IPS-18c (cell line): ENCODE measurements around the gene LRTM2.

ENCODE experiments used
- H3K4me3 ChIP-seq: 2 replicates; pipeline ENCODE4 v1.7.0; 2013; ENCODE audit warnings: low read depth, mild to moderate bottlenecking, low read length, moderate library complexity; ENCODE audit not compliant: insufficient read depth
- H3K9me3 ChIP-seq: one replicate; pipeline ENCODE4 v1.6.1; 2013; ENCODE audit warnings: mild to moderate bottlenecking, low read length, moderate library complexity; ENCODE audit not compliant: control insufficient read depth, insufficient read depth

Gene LRTM2

GRCh38 chr12:1844223-1844622, 23.9 kb downstream of the LRTM2 start:
- Histone ChIP-seq H3K9me3 (peaks cover 2% of the 10 kb centered on the region), H3K4me3 (no peak overlapping the region)

- Histone ChIP-seq H3K4me3 (no peak overlapping the region), H3K9me3 (peaks cover 2% of the 10 kb centered on the region)
Measured at GRCh38 chr12:1844661-1845409, 24.5 kb downstream of the LRTM2 start.

- no peak overlapping the region for H3K4me3 ChIP-seq
- H3K9me3 ChIP-seq = peaks cover 2% of the 10 kb centered on the region
Measured at GRCh38 chr12:1845427-1845826, 25.1 kb downstream of the LRTM2 start.

GRCh38 chr12:1845886-1846285, 25.5 kb downstream of the LRTM2 start:
- Histone ChIP-seq H3K9me3 (peaks cover 2% of the 10 kb centered on the region), H3K4me3 (no peak overlapping the region)

- Histone ChIP-seq H3K9me3 (peaks cover 2% of the 10 kb centered on the region), H3K4me3 (no peak overlapping the region)
Measured at GRCh38 chr12:1846421-1847405, 26.3 kb downstream of the LRTM2 start.

- H3K9me3 ChIP-seq = peaks cover 2% of the 10 kb centered on the region
- no peak overlapping the region for H3K4me3 ChIP-seq
Measured at GRCh38 chr12:1847411-1847810, 27.0 kb downstream of the LRTM2 start.

GRCh38 chr12:1848146-1848545, 27.8 kb downstream of the LRTM2 start:
- H3K4me3 ChIP-seq = no peak overlapping the region
- H3K9me3 ChIP-seq = peaks cover 2% of the 10 kb centered on the region

- Histone ChIP-seq H3K9me3 (peaks cover 2% of the 10 kb centered on the region), H3K4me3 (no peak overlapping the region)
Measured at GRCh38 chr12:1848745-1849144, 28.4 kb downstream of the LRTM2 start.

GRCh38 chr12:1851151-1851701, 30.9 kb downstream of the LRTM2 start:
- peaks cover 13% of the 10 kb centered on the region for H3K9me3 ChIP-seq
- no peak overlapping the region for H3K4me3 ChIP-seq

- Histone ChIP-seq H3K4me3 (no peak overlapping the region), H3K9me3 (peaks cover 18% of the 10 kb centered on the region)
Measured at GRCh38 chr12:1852076-1852475, 31.7 kb downstream of the LRTM2 start.

- H3K4me3 ChIP-seq = no peak overlapping the region
- H3K9me3 ChIP-seq = peaks cover 19% of the 10 kb centered on the region
Measured at GRCh38 chr12:1853716-1854115, 33.4 kb downstream of the LRTM2 start.

GRCh38 chr12:1855241-1855640, 34.9 kb downstream of the LRTM2 start:
- peaks cover 19% of the 10 kb centered on the region for H3K9me3 ChIP-seq
- H3K4me3 ChIP-seq = no peak overlapping the region

GRCh38 chr12:1857086-1857485, 36.7 kb downstream of the LRTM2 start:
- Histone ChIP-seq H3K4me3 (no peak overlapping the region), H3K9me3 (peaks cover 19% of the 10 kb centered on the region)

GRCh38 chr12:1857821-1858220, 37.5 kb downstream of the LRTM2 start:
- Histone ChIP-seq H3K9me3 (peaks cover 19% of the 10 kb centered on the region), H3K4me3 (no peak overlapping the region)

GRCh38 chr12:1858456-1858855, 38.1 kb downstream of the LRTM2 start:
- Histone ChIP-seq H3K4me3 (no peak overlapping the region), H3K9me3 (peaks cover 19% of the 10 kb centered on the region)

- H3K4me3 ChIP-seq = no peak overlapping the region
- H3K9me3 ChIP-seq = peaks cover 15% of the 10 kb centered on the region
Measured at GRCh38 chr12:1859643-1860042, 39.3 kb downstream of the LRTM2 start.

GRCh38 chr12:1862973-1863372, 42.6 kb downstream of the LRTM2 start:
- H3K9me3 ChIP-seq = no peaks in the 10 kb centered on the region
- H3K4me3 ChIP-seq = no peak overlapping the region

- Histone ChIP-seq H3K4me3 (no peak overlapping the region), H3K9me3 (no peaks in the 10 kb centered on the region)
Measured at GRCh38 chr12:1863823-1864222, 43.5 kb downstream of the LRTM2 start.
